GM06990 (cell line): ENCODE measurements around the gene GHRHR.

ENCODE experiments used
- DNase-seq: peaks from one replicate; pipeline ENCODE4 v3.0.0-alpha.2; 2011; ENCODE audit not compliant: insufficient read length; ENCODE audit errors: extremely low read depth
- H3K27me3 ChIP-seq: replicated peaks from 2 replicates; pipeline ENCODE4 v1.6.0; 2011; ENCODE audit warnings: low read length; ENCODE audit not compliant: control insufficient read depth, insufficient read depth
- H3K36me3 ChIP-seq: 2 replicates; pipeline ENCODE4 v1.5.1; 2011; ENCODE audit warnings: low read length; ENCODE audit not compliant: control insufficient read depth, insufficient read depth
- H3K4me3 ChIP-seq: replicated peaks from 2 replicates; pipeline ENCODE4 v1.5.1; 2011; ENCODE audit warnings: low read depth, mild to moderate bottlenecking, control low read depth, low read length
- CTCF ChIP-seq: IDR thresholded peaks from 2 replicates; pipeline ENCODE4 v1.5.1; 2011; ENCODE audit warnings: low read length, control low read depth, mild to moderate bottlenecking, inconsistent platforms; ENCODE audit not compliant: insufficient read depth, poor library complexity, severe bottlenecking

The GHRHR gene

DNA sequence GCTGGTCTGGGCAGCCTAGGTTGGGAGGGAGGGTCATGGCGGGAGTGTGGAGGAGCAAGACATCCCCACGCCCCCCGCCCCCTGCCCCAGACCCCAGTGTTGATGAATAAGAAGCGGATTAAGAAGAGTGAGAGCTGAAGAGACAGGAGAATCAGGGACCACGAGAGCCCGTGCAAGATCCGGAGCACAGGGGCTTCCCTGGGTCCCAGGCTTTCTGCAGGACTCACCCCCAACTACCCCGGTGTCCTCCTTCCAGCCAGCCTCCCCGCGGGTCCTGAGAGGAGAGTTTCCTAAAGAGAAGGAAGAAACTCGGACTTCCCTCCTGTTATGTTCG, 20.1 kb downstream of the GHRHR start:
- DNase-seq: no peak
- Histone ChIP-seq H3K27me3 (no peaks in the 10 kb centered on the region; the same call in 1 of the 2 replicates), H3K36me3 (no peaks in the 10 kb centered on the region), H3K4me3 (no peak overlapping the region)
- no peak for TF ChIP-seq CTCF

DNA sequence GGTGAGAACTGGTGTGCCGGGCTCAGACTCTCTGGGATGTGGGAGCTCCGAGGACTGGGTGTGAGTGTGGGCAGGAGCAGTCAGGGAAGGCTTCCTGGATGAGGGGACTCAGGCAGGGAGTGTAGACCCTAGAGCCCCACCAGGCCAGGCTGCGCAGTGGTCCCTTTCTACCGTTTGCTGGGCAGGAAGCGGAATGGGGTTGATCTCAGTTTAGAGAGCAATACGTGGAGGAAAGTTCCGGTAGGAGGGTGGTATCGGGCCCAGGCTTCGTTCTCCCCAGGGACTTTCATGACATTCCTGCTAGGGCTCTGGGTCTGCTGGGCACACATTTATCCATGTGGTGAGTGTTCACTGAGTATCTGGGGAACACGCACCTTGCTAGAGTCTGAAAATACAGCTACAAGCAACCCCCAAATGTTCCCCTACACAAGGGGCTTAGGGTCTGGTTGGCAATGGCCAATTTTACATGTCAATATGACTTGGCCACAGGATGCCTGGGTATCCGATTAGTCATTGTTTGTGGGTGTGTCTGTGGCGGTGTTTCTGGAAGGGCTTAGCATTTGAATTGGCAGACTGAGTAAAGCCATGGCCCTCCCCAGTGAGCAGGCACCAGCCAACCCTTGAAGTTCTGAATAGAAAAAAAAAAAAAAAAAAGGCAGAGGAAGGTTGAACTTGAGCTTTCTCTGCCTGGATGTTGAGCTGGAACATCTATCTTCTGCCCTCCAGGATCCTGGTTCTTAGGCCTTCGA, 20.8 kb downstream of the GHRHR start:
- H3K4me3 ChIP-seq: no peak overlapping the region
- DNase-seq: no peak
- H3K27me3 ChIP-seq: no peaks in the 10 kb centered on the region; the same call in 1 of the 2 replicates
- no peaks in the 10 kb centered on the region for H3K36me3 ChIP-seq
- TF ChIP-seq CTCF: no peak

- H3K36me3 ChIP-seq: no peaks in the 10 kb centered on the region
- no peaks in the 10 kb centered on the region; the same call in 1 of the 2 replicates for H3K27me3 ChIP-seq
- no peak for TF ChIP-seq CTCF
- DNase-seq: no peak
- H3K4me3 ChIP-seq: no peak overlapping the region
Observed at GRCh38 chr7:30985756-30986155, 22.0 kb downstream of the GHRHR start.

DNA sequence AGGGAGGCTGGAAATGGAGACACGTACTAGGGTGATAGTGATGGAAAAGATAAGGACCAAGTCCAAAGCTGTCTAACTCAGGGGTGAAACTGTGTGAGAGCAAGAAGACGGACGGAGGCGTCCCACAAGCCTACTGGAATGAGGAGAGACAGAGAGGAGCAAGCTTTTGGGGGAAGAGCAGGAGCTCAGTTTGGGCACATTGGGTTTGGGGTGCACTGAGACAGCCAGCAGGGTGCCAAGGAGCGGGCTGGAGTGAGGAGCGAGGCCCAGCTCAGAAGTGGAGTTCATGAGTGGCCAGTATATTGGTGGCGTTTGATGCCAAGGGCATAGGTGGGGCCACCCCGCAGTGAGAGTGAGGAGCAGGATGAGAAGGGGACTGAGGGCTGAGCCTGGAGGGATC, 22.6 kb downstream of the GHRHR start:
- no peak overlapping the region for H3K4me3 ChIP-seq

GRCh38 chr7:30986738-30987137, 23.0 kb downstream of the GHRHR start:
- TF ChIP-seq CTCF: no peak
- Histone ChIP-seq H3K4me3 (no peak overlapping the region), H3K27me3 (no peaks in the 10 kb centered on the region; the same call in 1 of the 2 replicates), H3K36me3 (no peaks in the 10 kb centered on the region)
- no peak for DNase-seq

More for the DNA sequence above, 22.6 kb downstream of the GHRHR start:
- DNase-seq: no peak
- no peak for TF ChIP-seq CTCF
- no peaks in the 10 kb centered on the region for H3K36me3 ChIP-seq
- no peaks in the 10 kb centered on the region; the same call in 1 of the 2 replicates for H3K27me3 ChIP-seq
